ENCODE results near the gene FOXO6. TPM values are rescaled to one million over a fixed set of nuclear protein-coding genes. Genes with fewer than 3 reads are reported as not detected.

FOXO6 gene
- total and polyA plus RNA-seq, 2 of the 13 experiments (the other 11 are each of a cell fraction or from before 2014, with no cell fraction given): 0.13 TPM; not detected in 1

DNA sequence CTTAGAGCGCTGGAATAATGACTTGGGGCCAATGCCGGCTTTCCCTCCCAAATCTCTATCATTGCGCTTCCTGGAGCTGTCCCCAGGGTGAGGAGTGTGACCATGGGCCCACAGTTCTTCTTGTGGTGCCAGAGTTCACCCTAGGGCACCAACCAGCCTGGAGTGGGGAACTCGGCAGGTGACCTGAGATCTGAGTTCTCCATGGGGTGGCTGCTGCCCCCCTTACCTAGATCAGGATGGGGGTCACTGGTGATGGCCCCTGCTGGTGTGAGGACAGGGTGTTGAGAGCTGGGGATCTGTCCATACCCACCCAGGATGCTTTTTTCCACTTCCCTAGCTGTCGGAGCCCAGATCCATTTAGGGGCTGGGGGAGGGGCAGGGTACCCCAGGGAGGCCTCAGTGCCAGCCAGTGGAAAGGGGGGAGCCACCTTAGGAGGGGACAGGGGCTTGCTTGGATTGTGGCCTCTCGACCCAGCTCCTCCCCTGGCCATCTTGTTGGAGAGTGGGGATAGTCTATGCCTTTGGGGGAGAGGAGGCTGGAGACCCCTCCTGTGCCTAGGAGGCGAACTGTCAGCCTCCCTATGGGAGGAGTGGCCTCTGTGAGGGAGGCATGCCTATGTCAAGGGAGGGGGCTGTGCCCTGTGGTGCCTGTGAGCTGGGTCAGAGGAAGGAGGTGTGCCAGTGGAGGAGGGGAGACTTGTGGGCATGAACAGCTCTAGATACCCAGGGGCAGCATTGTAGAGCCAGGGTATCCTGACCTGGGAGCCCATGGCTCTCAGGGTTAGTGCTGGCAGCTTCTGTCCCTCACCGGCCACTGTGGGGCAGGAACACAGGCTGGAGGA is 1.7 kb downstream of the FOXO6 start:
- Histone ChIP-seq H3K4me1 (ENCODE audit: insufficient read depth, low read length) (peaks cover 18% of the 10 kb centered on the region), H3K4me2 (ENCODE audit: low read depth, low read length) (no peak overlapping the region), H3K4me3 (replicated peaks in 1 of 3; ENCODE audit: insufficient read depth in 1 of 3, low read depth in 2 of 3, low read length in 3 of 3) (no peak overlapping the region), H2AFZ (ENCODE audit: low read length) (no peak overlapping the region), H3K27ac (ENCODE audit: extremely low read length, insufficient read depth, low read length) (no peak overlapping the region), H4K20me1 (ENCODE audit: insufficient read depth, low read length) (peaks cover 3% of the 10 kb centered on the region; the same call in 1 of the 2 replicates), H3K9ac (ENCODE audit: insufficient read depth, low read depth, low read length) (no peak overlapping the region), H3K79me2 (ENCODE audit: insufficient read depth, low read length) (no peaks in the 10 kb centered on the region), H3K27me3 (ENCODE audit: control insufficient read depth in 1 of 2, insufficient read depth in 2 of 2, low read length in 2 of 2) (peaks cover 11 to 34% of the 10 kb centered on the region in 2 experiments), H3K9me3 (ENCODE audit: low read length) (no peaks in the 10 kb centered on the region), H3K36me3 (replicated peaks in 1 of 2; ENCODE audit: control insufficient read depth in 1 of 2, insufficient read depth in 2 of 2, low read length in 2 of 2) (no peaks in the 10 kb centered on the region)
- intact Hi-C loops (cut with micrococcal nuclease; ENCODE audit: unreplicated experiment): loop anchor here (5.0 kb wide), 1 partner anchor 54 kb away; no protein-coding TSS in a partner anchor
- POLR2A ChIA-PET: no interaction called here
- FAIRE-seq: no peak
- CTCF ChIA-PET (ENCODE audit: low intra/inter-chr PET ratio, low total read pairs): no interaction called here
- DNase-seq (ENCODE audit: low spot score): no peak
- in situ Hi-C loops (cut with HindIII; ENCODE audit: extremely low pct_ligation_motif_present, low pct_unique_long_range_greater_than_20kb): no loop called here
- ATAC-seq: no peak
- no peak for TF ChIP-seq ZNF274 (CRISPR knock-in tag; IDR thresholded peaks at IDR 0.05)
- no peak for TF ChIP-seq HIVEP1 (CRISPR knock-in tag; IDR thresholded peaks at IDR 0.05)
- TF ChIP-seq NBN (conservative IDR thresholded peaks at IDR 0.05): no peak
- no peak for TF ChIP-seq ZNF34 (CRISPR knock-in tag; IDR thresholded peaks at IDR 0.05; ENCODE audit: borderline replicate concordance)
- TF ChIP-seq, protein P1, sequence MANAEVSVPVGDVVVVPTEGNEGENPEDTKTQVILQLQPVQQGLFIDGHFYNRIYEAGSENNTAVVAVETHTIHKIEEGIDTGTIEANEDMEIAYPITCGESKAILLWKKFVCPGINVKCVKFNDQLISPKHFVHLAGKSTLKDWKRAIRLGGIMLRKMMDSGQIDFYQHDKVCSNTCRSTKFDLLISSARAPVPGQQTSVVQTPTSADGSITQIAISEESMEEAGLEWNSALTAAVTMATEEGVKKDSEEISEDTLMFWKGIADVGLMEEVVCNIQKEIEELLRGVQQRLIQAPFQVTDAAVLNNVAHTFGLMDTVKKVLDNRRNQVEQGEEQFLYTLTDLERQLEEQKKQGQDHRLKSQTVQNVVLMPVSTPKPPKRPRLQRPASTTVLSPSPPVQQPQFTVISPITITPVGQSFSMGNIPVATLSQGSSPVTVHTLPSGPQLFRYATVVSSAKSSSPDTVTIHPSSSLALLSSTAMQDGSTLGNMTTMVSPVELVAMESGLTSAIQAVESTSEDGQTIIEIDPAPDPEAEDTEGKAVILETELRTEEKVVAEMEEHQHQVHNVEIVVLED (CRISPR knock-in tag; IDR thresholded peaks at IDR 0.05; ENCODE audit: borderline replicate concordance): no peak
- no peak for TF ChIP-seq ZNF350 (CRISPR knock-in tag; IDR thresholded peaks at IDR 0.05; ENCODE audit: borderline replicate concordance, low read depth)
- no peak for TF ChIP-seq GATA4 (IDR thresholded peaks at IDR 0.05; ENCODE audit: borderline replicate concordance, low read depth)
- TF ChIP-seq DZIP1 (CRISPR knock-in tag; IDR thresholded peaks at IDR 0.05): no peak
- no peak for TF ChIP-seq MZF1 (CRISPR knock-in tag; IDR thresholded peaks at IDR 0.05; ENCODE audit: borderline replicate concordance)
- TF ChIP-seq CAMTA2 (CRISPR knock-in tag; IDR thresholded peaks at IDR 0.05; ENCODE audit: borderline replicate concordance): no peak
- TF ChIP-seq ZBED4 (CRISPR knock-in tag; IDR thresholded peaks at IDR 0.05; ENCODE audit: borderline replicate concordance): no peak
- no TSS peak for BruUV-seq (replicated peaks)
- WGBS (ENCODE audit: low lambda C conversion rate): 66% methylated on average over 4 of the region's 8 CpGs

Data from HepG2 (cell line).